GM12864 (cell line): ENCODE data around the gene DVL2.

ENCODE experiments used
- DNase-seq: peaks from one replicate; pipeline ENCODE4 v3.0.0-alpha.2; 2011; ENCODE audit warnings: low read depth
- H3K4me3 ChIP-seq: 2 replicates; pipeline ENCODE4 v1.5.1; 2011; ENCODE audit warnings: mild to moderate bottlenecking, low read depth, low read length, control low read depth
- CTCF ChIP-seq: IDR thresholded peaks from 2 replicates; pipeline ENCODE4 v1.5.1; 2011; ENCODE audit warnings: low read depth, mild to moderate bottlenecking, moderate library complexity, low read length, control low read depth, inconsistent platforms; ENCODE audit errors: missing control alignments

Gene DVL2

GRCh38 chr17:7222093-7222971, 12.0 kb downstream of the DVL2 start:
- no peak for DNase-seq
- TF ChIP-seq CTCF: no peak
- H3K4me3 ChIP-seq: no peak overlapping the region

- DNase-seq: no peak
- no peak for TF ChIP-seq CTCF
- H3K4me3 ChIP-seq: no peak overlapping the region
Observed at GRCh38 chr17:7221278-7222092, 12.8 kb downstream of the DVL2 start.

DNA sequence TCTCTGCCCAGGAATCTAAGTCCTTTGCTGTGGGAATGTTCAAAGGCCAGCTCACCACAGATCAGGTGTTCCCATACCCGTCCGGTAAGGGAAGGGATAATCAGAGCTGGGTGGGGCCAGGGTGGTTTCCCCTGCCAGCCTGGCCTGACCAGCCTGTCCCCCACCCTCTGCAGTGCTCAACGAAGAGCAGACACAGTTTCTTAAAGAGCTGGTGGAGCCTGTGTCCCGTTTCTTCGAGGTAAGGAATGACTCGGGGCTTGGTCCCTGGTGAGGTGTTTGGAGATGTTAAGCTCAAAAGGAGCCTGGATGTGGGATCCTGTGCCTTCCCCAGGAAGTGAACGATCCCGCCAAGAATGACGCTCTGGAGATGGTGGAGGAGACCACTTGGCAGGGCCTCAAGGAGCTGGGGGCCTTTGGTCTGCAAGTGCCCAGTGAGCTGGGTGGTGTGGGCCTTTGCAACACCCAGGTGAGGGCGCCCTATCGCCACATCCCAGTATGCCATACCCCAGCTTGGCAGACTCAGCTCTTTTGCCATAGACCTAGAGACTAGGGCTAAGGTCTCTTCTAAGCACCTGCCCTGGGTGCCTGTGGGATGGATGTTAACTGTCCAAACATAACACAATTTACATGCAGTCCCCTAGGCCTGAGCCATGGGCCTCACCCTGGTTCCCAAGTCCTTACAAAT, 13.6 kb downstream of the DVL2 start:
- peak; percentile 68 for TF ChIP-seq CTCF
- no peak for DNase-seq
- H3K4me3 ChIP-seq: peak overlapping the region; percentile 96

DNA sequence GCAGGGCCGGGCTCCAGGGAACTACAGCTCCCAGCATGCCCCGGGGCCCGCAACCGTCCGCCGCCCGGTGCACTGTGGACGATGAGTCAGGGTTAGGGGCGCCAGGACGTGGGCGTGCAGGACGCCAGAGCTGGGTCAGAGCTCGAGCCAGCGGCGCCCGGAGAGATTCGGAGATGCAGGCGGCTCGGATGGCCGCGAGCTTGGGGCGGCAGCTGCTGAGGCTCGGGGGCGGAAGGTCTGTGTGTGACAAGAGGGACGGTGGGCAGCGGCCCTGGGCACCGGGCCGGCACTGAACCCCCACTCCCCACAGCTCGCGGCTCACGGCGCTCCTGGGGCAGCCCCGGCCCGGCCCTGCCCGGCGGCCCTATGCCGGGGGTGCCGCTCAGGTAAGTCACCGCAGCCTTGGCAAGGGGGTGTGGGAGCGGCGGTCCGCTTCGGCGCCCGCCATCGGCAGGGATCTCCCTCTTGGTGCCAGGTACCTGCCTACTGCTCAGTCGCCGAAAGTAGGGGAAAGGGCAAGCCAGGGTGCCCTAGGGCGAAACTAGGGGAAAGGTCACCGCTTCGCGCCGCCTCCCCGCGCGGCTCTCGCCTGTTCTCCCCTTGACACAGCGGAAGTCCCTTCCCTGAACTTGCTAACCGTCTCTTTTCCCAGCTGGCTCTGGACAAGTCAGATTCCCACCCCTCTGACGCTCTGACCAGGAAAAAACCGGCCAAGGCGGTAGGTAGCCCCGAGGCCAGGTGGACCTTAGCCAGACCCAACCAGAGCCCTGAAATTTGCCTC, 14.3 kb downstream of the DVL2 start, which contains the start of the genes ACADVL and DLG4:
ACADVL (plus strand) TSS at position 127 of the 781 bp plus-strand sequence; CDS start at position 174, 47 bp downstream.
DLG4 (minus strand) TSS at position 25 of the 781 bp plus-strand sequence.
- peak within 1 kb of the TSS; percentile 96 for H3K4me3 ChIP-seq
- no peak for TF ChIP-seq CTCF
- no peak for DNase-seq

DNA sequence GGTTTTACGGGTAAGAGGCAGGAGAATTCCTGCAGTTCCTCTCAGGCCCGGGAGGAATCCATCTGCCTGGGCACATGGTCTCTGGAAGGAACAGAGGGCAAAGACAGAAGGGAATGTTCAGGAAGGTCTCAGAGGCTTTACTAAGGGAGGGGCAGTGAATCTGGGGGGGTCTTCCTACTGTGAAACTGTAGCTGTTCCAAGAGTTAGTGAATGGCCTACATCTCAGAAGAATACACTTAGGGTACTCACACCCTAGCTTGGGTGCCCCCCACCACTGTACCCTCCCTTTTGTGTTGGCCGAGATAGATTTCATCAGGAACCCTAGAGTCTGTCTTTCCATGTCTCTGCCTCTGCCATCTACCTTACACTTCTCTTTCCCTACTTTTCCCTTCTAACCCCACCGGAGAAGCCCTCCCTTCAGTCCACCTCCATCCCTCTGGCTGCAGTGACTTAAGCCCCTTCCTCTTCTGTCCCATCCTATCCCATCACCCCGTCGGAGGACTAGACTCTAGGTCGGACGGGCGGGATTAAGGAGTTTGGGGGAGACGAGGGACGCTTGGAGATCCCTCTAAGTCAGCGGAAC, 15.0 kb downstream of the DVL2 start:
- no peak for DNase-seq
- no peak for TF ChIP-seq CTCF

GRCh38 chr17:7218758-7219157, 15.6 kb downstream of the DVL2 start:
- no peak overlapping the region for H3K4me3 ChIP-seq
- no peak for TF ChIP-seq CTCF
- no peak for DNase-seq

More for the DNA sequence above, 15.0 kb downstream of the DVL2 start:
- peak overlapping the region; percentile 96 for H3K4me3 ChIP-seq
